GM12892 (cell line): ENCODE data around the gene BSND.

Experiments
- DNase-seq: peaks from one replicate; pipeline ENCODE4 v3.0.0; 2011; ENCODE audit not compliant: insufficient read length
- FAIRE-seq: peaks from 2 replicates; lab custom pipeline; 2011; peaks lifted over from hg19 to GRCh38; lab: Jason Lieb, UNC
- POLR2A ChIP-seq: IDR thresholded peaks from 2 replicates; pipeline ENCODE4 v1.6.1; 2011; ENCODE audit warnings: low read depth, low read length, control low read depth
- POLR2AphosphoS5 ChIP-seq: IDR thresholded peaks from 2 replicates; pipeline ENCODE4 v1.6.1; 2011; ENCODE audit warnings: low read depth, low read length, control low read depth
- TAF1 ChIP-seq: IDR thresholded peaks from 2 replicates; pipeline ENCODE4 v1.6.1; 2011; ENCODE audit warnings: low read depth, mild to moderate bottlenecking, control low read depth, low read length, borderline replicate concordance

Gene BSND

GRCh38 chr1:55055084-55055882 lies 56.5 kb downstream of the BSND start:
- FAIRE-seq (no peak), DNase-seq (no peak)
- TF ChIP-seq TAF1 (no peak), POLR2AphosphoS5 (no peak), POLR2A (no peak)

DNA sequence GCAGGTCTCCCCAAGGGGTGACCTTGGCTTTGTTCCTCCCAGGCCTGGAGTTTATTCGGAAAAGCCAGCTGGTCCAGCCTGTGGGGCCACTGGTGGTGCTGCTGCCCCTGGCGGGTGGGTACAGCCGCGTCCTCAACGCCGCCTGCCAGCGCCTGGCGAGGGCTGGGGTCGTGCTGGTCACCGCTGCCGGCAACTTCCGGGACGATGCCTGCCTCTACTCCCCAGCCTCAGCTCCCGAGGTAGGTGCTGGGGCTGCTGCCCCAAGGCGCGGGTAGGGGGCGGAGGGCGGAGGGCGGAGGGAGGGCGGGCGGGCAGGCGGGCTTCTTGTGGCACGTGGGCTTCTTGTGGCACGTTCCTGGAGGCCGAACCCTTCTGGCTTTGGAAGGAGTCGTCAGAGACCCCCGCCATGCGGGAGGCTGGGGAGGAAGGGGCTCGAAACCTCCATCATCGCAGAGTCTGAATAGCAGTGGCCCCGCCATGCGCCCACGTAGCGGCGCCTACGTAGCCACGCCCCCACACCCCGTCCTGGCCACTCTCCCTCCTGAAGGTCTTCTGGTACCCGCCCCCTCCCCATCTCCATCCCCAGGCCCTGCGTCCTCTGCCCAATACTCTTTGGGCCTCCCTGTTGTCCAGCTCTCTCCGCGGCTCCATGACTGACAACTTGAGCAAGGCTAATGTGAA lies 57.4 kb downstream of the BSND start:
- FAIRE-seq (no peak), DNase-seq (no peak)
- TF ChIP-seq TAF1 (no peak), POLR2A (no peak), POLR2AphosphoS5 (no peak)

GRCh38 chr1:55056632-55056992 lies 57.9 kb downstream of the BSND start:
- TF ChIP-seq POLR2AphosphoS5: no peak
- TF ChIP-seq POLR2A: no peak
- TF ChIP-seq TAF1: no peak
- no peak for FAIRE-seq
- DNase-seq: no peak

GRCh38 chr1:55057270-55057955 lies 58.7 kb downstream of the BSND start:
- TF ChIP-seq TAF1: no peak
- TF ChIP-seq POLR2AphosphoS5: no peak
- TF ChIP-seq POLR2A: no peak
- FAIRE-seq: no peak
- no peak for DNase-seq

GRCh38 chr1:55057956-55058298 lies 59.2 kb downstream of the BSND start:
- DNase-seq (no peak), FAIRE-seq (no peak)
- TF ChIP-seq TAF1 (no peak), POLR2AphosphoS5 (no peak), POLR2A (no peak)

GRCh38 chr1:55059302-55060132 lies 60.8 kb downstream of the BSND start:
- TF ChIP-seq TAF1: no peak
- TF ChIP-seq POLR2AphosphoS5: no peak
- no peak for TF ChIP-seq POLR2A
- DNase-seq (no peak), FAIRE-seq (no peak)

DNA sequence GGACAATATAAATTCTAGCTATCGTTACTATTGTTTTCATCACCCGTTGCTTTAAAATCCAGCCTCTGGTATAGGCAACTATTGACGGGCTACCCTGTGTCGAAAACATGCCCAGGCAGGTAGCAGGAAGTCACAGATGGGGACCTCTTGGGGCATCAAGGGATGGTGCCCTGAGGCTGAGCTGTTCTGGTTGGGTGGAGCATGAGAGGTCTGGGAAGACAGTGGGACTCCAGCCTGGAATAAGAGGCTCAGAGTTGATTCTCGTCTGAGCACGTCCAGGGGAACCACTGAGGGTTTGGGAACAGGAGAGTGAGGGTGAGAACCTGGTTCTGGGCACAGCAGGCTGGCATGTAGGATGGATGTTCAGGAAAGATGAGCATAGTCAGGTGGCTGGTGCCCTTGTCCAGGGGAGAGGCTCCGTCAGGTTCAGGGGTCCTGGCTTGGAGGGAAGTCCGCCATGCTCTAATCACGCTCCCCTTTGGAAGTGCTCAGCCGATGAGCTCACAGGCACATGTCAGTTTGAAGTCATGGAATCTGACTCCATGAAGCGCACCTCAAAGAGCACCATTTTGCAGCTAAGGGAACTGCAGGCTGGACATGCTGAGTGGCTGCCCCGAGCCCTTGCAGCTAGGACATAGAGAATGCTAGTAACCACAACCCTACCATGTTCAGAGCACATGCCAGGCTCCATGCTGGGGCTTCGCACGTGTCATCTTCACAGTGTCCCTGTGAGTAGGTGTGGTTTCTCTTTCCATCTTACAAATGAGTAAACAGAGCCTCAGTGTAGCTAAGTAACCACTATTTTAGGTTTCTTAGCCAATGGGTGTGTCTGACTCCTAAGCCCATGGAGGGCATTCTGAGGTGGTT lies 61.6 kb downstream of the BSND start:
- DNase-seq: no peak
- FAIRE-seq: no peak

DNA sequence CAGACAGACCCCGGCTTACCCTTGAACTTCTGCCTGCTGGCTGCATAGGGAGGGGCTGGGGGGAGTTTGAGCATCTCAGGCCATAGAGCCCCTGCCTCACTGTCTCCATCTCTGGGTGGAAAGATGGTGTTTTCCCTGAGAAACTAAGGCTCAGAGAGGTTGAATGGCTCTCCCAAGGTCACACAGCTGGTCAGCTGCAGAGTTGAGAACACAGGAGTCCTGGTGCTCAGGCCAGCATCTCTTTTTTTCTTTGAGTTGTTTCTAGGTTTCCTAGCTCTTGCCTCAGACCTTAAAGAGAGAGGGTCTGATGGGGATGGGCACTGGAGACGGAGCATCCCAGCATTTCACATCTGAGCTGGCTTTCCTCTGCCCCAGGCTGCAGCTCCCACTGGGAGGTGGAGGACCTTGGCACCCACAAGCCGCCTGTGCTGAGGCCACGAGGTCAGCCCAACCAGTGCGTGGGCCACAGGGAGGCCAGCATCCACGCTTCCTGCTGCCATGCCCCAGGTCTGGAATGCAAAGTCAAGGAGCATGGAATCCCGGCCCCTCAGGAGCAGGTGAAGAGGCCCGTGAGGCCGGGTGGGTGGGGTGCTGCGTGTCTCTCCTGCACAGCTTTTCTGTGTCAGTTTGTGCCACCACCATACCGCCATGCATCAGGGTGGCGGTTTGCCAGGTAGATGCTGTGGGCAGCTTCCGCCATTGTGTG lies 62.4 kb downstream of the BSND start:
- FAIRE-seq: no peak
- no peak for DNase-seq
- TF ChIP-seq POLR2A (no peak), TAF1 (no peak), POLR2AphosphoS5 (no peak)

More for the DNA sequence above, 61.6 kb downstream of the BSND start:
- no peak for TF ChIP-seq POLR2AphosphoS5
- no peak for TF ChIP-seq POLR2A
- no peak for TF ChIP-seq TAF1
